GM21447 (cell line): ENCODE results near the gene CASTOR2.
"Not testable (repeated sequence)": the region's sequence is repeated elsewhere in the genome, so short reads cannot be mapped to it uniquely, and the experiment has no call there.

ENCODE experiments used
- ATAC-seq: cut with Tn5 transposase; IDR thresholded peaks from one replicate; pipeline ENCODE4 v1.9.1; 2021; ENCODE audit not compliant: unreplicated experiment

Gene CASTOR2

DNA sequence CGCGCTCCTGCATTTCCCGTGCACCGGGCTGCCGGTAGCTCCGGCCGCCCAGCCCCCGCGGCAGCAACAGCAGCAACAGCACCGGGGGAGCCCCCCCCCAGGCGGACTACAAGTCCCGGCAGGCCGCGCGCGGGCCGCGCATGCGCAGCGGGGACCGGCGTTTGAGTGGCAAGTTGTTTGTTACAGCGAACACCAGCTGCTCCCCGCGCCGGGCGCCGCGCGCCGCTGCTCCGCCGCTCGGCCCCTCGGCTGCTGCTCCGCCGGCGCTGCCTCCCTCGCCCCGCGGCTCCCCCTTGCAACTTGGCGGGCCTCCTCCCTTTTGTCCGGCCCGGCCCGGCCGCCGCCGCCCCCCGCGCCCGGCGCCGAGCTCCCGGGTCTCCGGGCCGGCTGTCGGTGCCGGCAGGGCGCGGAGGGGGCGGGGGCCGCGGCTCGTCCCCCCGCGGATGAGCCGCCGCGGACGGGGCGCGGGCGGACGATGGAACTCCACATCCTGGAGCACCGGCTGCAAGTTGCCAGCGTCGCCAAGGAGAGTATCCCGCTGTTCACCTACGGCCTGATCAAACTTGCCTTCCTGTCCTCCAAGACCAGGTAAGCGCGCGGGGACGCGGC is at the start of gene CASTOR2:
CASTOR2 (plus strand) TSS at position 195 of the 609 bp plus-strand sequence; CDS start at position 476, 281 bp downstream.
- peak; percentile 92 for ATAC-seq

DNA sequence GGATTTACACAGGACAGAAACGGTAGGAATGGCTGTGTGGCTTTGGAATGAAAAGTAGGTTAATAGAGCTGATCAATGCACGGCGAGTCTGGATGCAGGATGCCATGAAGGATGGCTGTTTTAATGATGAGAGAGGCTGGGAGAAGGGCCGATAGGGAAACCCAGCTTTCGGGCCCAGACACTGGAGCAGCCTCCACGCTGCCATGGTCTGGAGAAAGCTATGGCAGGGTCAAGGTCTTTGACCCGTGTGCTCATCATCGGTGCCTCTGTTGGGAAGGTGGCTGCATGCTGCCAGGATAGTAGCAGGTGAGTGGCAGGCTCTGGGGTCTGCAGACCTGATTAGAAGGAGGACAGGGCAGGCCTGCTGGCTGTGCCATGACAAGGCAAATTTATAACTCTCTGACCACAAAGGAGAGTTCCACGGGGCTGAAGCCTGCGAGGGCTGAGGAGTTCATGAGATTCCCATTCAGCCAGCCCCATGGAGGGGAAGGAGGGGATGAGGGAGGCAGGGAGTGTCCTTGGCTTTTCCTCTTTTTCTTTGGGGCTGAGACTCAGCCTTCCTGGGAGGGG is 42.1 kb upstream of the CASTOR2 start:
- not testable (repeated sequence) for ATAC-seq

DNA sequence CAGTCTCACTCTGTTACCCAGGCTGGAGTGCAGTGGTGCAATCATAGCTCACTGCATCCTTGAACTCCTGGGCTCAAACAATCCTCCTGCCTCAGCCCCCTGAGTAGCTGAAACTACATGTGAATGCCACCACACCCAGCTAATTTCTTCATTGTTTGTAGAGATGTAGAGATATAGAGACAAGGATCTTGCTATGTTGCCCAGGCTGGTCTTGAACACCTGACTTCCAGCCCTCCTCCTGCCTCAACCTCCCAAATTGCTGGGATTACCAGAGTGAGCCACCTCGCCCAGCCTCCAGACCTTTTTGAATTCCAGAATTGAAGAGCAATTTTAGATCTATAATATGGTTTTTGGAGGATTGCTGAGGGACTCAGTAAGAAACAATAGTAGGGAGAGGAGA is 40.9 kb upstream of the CASTOR2 start:
- ATAC-seq: not testable (repeated sequence)

- ATAC-seq: not testable (repeated sequence)
Measured at GRCh38 chr7:74926968-74927367, 37.5 kb upstream of the CASTOR2 start.

DNA sequence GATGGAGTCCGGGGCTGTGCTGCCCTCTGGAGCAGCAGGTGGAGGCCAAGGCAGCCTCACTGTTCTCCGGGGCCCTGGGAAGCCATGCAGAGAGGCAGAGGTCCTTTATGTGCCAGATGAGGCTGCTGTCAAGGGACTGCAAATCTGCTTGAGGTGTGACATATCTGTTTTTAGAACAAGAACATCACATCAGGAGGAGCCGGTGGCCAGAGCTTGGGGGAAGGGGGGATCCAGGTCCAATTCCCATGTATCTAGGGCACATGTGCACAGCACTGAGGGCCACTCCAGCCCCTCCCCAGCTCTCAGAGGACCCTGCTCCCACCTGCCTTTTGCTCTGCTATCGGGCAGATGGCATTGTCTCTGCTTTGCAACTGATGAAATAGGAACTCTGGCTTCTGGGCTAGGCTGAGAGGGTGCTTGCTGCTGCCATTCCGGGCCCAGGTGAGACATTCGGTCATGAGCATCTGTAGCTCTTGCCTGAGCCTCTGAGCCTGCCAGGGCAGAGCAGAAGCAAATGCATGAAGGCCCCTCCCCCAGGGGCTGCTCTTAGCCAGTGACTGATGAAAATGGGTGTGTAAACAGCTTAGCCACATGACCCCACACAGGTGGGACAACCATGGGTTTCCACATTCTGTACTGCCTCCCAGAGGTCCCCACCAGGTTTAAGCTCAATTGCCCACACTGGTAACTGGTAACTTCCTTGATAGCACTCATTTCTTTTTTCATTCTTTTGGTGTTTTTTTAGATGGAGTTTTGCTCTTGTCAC is 32.8 kb upstream of the CASTOR2 start:
- not testable (repeated sequence) for ATAC-seq

- not testable (repeated sequence) for ATAC-seq
Measured at GRCh38 chr7:74939429-74939828, 25.1 kb upstream of the CASTOR2 start.

DNA sequence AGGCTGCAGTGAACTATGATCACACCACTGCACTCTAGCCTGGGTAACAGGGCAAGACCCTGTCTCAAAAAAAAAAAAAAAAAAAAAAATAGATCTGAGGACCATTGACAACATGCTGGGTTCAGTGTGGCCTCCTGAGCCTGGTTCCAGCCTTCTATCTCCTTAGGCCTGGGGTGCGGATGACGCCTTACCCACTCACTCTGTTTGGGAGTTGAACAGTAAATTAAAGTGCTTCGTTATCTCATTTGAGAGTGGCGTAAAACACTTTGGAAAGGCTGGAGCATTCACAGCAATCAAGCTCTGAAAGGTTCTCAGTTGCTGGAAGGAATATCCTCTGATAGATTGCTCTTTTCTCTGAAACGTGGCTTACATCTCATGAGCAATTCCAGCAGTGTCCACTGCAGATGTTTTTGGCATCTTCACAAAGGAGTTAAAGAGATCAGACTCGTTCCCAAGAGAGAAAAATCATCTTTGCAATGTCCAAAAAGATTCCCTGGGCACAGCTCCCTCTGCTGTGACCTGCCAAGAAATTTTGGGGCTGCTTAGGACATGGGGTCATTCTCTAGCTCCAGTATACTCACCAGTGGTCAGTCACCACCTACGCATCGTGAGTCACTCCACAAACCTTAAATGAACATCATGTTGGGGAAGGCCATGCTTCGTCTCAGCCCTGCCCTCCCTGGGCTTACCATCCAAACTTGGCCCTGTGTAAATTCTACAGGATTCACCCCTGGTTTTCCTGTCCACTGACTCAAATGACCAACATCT is 23.0 kb upstream of the CASTOR2 start:
- not testable (repeated sequence) for ATAC-seq

DNA sequence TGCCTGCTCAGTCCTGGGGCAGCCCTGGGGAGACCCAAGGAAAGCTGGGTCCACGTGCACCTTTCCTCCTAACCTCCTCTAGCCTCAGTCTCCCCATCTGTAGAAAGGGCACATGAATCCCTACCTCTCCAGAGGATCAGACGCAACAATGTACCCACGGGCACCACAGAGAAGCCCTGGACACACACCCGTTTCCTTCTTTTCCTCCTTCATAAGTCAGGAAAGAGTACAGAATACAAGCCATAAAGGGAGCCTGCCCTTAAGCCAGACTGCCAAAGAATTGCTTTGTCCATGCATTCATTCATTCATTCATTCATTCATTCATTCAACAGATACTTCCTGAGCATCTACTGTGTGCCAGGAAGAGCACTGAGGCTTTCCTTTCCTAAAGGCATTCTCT is 20.6 kb upstream of the CASTOR2 start:
- ATAC-seq: not testable (repeated sequence)

- ATAC-seq: not testable (repeated sequence)
Measured at GRCh38 chr7:74947741-74948140, 16.8 kb upstream of the CASTOR2 start.

DNA sequence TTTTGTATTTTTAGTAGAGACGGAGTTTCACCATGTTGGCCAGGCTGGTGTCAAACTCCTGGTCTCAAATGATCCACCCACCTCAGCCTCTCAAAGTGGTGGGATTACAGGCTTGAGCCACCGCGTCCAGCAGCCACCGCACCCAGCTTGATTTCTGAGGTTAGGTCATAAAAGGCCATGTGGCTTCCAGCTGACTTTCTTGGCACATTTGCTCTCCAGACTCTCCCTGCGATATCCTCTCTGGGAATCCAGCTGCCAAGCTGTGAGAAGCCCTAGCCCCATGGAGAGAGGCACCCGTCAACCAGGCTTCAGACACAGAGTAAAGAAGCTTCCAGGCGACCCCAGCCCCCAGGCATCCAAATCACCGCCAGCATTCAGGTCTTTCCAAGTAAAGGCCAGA is 10.7 kb upstream of the CASTOR2 start:
- ATAC-seq: not testable (repeated sequence)

DNA sequence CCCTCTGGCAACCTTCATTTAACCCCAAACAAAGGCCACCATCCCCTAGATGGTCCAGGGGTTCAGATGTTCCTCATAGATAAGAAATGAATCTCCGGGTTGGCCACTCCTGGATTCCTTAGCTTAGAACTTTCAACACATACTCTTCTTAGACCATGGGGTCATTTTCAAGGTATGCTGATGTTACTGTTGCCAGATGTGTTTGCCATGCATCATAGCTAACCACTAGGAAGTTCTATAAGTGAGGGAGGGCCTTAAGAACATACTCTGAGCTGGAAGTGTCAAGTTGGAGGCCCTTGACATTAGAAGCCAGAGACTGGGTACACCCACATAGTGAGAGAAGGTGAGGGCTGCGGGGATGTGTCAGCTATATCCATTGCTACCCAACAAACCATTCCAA is 6.2 kb upstream of the CASTOR2 start:
- ATAC-seq: not testable (repeated sequence)

DNA sequence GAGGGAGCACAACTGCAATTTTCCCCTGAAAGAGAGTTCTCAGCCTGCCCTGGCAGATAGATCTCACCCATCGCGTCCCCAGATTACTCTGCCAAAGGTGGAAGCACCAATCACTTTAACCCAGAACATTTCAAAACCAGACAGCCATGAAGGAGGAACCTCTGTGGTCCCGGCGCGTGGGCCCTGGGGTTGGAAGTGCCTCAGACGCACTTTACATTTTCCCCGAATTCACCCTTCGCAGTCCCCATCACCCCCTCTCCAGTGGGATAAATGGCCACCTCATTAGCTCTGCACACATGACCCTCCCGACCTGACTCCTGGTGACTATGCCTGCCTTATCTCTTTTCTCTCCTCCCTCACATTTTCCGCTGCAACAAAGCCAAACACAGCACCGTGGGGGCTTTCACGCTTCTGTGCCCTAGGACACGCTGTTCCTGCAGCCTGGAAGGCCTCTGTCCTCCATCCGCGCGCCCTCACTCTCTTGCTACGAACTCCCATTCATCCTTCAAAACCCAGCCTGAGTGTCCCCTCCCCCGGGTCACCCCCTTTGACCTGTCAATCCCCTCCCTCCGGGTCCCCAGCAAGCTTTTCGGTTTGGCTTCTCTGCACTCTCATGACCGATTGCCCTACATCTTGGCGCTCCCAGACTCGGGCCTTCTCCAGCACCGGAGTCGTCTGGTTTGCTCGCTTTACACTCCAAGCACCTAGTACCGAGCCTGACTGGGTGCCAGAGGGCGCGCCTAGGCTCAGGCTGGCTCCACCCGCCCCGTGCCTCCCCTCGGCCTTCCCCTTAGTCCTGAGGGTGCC is 598 bp upstream of the CASTOR2 start:
- not testable (repeated sequence) for ATAC-seq

DNA sequence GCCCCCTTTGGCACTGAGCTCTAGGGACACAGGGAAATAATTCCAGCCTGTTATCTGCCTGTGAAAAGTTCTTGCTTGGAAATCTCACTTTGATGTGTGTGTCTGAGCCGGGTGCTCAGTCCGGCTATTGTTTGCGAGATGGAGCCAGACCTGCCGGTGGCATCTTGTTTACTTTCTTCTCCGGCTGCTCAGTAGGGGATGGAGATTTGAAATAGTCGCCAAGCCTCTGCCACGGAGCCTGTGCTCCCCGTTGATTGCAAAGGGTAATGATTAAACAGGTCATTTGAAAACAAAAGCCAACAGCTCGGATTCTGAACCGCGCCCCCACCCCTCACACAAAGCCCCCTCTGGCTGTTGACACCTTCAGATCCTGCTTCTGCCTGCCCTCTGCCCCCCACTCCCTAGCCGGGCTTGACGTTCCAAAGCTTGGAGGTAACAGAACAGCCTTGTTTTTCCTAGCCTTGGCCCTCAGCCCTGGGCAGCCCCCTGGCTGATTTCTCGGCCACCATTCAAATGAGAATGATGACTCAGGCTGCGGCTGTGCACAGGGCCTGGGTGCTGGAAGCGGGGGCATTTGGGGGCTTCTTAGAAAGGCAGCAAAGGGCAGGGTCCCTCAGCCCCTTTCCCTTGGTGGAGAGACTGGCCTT is 1.8 kb downstream of the CASTOR2 start:
- not testable (repeated sequence) for ATAC-seq

GRCh38 chr7:74966909-74967308 is 2.4 kb downstream of the CASTOR2 start:
- ATAC-seq: not testable (repeated sequence)

DNA sequence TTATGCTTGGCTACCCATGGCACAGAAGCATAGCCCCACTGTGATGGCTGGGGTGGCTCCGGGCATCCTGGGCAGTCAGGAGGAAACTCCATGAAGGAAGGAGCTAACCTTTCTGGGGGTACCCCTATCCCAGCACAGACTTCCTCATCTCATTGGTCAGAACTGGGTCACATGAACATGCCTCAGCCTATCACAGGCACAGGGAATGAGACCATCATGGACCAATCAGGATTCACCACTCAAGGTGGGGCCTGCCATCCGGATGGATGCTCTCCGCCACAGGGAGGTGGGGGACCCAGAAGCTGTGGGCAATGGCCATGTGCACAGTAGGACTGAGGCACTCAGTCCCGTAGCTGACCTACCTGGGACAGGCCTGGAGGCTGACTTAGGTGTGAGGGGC is 6.9 kb downstream of the CASTOR2 start:
- ATAC-seq: not testable (repeated sequence)

DNA sequence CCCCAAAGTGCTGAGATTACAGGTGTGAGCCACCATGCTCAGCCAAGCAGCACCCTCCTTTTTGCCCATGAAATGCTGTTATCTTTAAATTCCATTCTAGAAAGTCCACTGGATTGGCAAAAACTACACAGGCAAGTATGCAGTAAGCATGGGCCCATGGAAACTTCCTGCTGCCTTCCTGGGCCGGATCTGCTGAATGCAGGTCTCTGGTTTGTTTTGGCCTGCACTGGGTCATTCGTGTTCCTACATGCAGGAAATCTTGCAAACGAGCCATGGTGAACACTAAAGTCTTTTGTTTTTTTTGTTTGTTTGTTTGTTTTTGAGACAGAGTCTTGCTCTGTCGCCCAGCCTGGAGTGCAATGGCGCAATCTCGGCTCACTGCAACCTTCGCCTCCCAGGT is 7.9 kb downstream of the CASTOR2 start:
- not testable (repeated sequence) for ATAC-seq

DNA sequence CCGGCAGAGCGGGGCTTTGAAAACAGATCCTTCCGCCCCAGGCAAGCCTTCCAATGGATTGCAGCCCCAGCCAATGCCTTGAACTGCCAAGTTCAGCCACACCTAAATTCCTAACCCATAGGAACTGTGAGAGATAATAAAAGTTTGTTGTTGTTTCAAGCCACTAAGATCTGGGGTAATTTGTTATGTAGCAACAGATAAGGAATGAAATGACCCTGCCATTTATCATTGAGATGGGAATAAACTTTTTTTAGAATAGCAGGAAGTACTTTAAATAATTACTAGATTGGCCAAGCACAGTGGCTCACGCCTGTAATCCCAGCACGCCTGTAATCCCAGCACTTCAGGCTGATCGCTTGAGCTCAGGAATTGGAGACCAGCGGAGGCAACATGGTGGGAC is 11.5 kb downstream of the CASTOR2 start:
- not testable (repeated sequence) for ATAC-seq

DNA sequence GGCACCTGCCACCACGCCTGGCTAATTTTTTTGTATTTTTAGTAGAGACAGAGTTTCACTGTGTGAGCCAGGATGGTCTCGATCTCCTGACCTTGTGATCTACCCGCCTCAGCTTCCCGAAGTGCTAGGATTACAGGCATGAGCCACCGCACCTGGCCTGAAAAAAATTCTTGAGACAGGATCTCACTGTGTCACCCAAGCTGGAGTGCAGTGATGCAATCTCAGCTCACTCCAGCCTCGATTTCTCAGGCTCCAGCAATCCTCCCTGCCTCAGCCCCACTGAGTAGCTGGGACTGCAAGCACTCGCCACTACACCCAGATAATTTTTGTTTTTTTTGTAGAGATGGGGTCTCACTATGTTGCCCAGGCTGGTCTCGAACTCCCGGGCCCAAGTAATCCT is 13.0 kb downstream of the CASTOR2 start:
- ATAC-seq: not testable (repeated sequence)

GRCh38 chr7:74988436-74988835 is 23.9 kb downstream of the CASTOR2 start:
- not testable (repeated sequence) for ATAC-seq

DNA sequence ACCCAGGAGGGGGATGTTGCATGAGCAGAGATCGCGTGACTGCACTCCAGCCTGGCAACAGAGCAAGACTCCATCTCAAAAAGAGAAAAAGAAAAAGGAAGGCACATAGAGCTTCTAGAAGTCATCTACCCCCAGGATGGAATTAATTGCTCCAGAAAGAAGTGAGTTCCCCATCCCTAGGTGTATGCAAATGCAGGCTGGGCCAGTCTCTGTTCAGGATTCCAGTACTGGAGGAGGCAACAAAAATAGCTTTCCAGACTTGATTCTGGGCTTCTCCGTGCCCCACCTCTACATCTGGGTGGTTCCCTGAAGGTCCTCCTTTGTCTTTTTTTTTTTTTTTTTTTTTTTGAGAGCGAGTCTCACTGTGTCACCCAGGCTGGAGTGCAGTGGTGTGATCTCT is 28.6 kb downstream of the CASTOR2 start:
- no peak for ATAC-seq
